IMR-90 (cell line): Measurements from ENCODE around the gene ZFHX3. TPM values are rescaled to one million over a fixed set of nuclear protein-coding genes. Genes with fewer than 3 reads are reported as not detected.

Source experiments
- ATAC-seq: fragments of 200-7000 bp; cut with Tn5 transposase; 2 replicates; pipeline ENCODE4 v1.9.1; 2020; ENCODE audit warnings: low read depth, mild to moderate bottlenecking, moderate library complexity
- BruUV-seq: library from RNA; stranded (reverse); fragments of 400-500 nt; replicated peaks from 2 replicates; lab custom pipeline; 2021; lab: Mats Ljungman, UMichigan
- CTCF ChIA-PET: fragments of 300-600 bp; formaldehyde crosslinking; extraction: SDS; loops from one replicate; lab custom pipeline; 2021; ENCODE audit warnings: antibody characterized with exemption; lab: Yijun Ruan, JAX
- POLR2A ChIA-PET: fragments of 300-600 bp; sonication (Branson Sonifier 250); formaldehyde crosslinking; loops from one replicate; lab custom pipeline; 2022; ENCODE audit warnings: antibody characterized with exemption; ENCODE audit not compliant: unreplicated experiment; lab: Charles Lee
- DNase-seq: peaks from one replicate; pipeline ENCODE4 v3.0.0; 2013
- H2AFZ ChIP-seq: replicated peaks from 2 replicates; pipeline ENCODE3; 2013; ENCODE audit warnings: low read length, mild to moderate bottlenecking; ENCODE audit not compliant: poor library complexity
- H2AK5ac ChIP-seq: 2 replicates; pipeline ENCODE4 v1.6.1; 2013; ENCODE audit warnings: low read depth, low read length, inconsistent platforms
- H2AK9ac ChIP-seq: replicated peaks from 2 replicates; pipeline ENCODE3; 2013; ENCODE audit warnings: mild to moderate bottlenecking, low read depth, low read length, moderate library complexity; ENCODE audit not compliant: poor library complexity
- H2BK120ac ChIP-seq: 2 replicates; pipeline ENCODE4 v1.6.1; 2013; ENCODE audit warnings: low read depth, low read length, inconsistent platforms
- H2BK15ac ChIP-seq: 3 replicates; pipeline ENCODE4 v1.6.1; 2013; ENCODE audit warnings: low read depth, low read length, inconsistent platforms
- H2BK20ac ChIP-seq: 2 replicates; pipeline ENCODE4 v1.6.1; 2013; ENCODE audit warnings: low read depth, mild to moderate bottlenecking, inconsistent platforms, low read length, moderate library complexity
- H2BK5ac ChIP-seq: 2 replicates; pipeline ENCODE4 v1.6.1; 2013; ENCODE audit warnings: mild to moderate bottlenecking, low read depth, low read length, inconsistent platforms; ENCODE audit not compliant: poor library complexity, severe bottlenecking
- H3K14ac ChIP-seq: replicated peaks from 2 replicates; pipeline ENCODE4 v1.6.1; 2013; ENCODE audit warnings: low read depth, low read length, inconsistent platforms
- H3K18ac ChIP-seq: 2 replicates; pipeline ENCODE4 v1.6.1; 2013; ENCODE audit warnings: low read depth, low read length, control low read depth
- H3K23ac ChIP-seq: 2 replicates; pipeline ENCODE4 v1.6.1; 2013; ENCODE audit warnings: low read depth, low read length, inconsistent platforms
- H3K27ac ChIP-seq: 2 replicates; pipeline ENCODE4 v1.5.1; 2013; ENCODE audit warnings: mild to moderate bottlenecking, control low read depth, low read length; ENCODE audit not compliant: insufficient read depth
- H3K27me3 ChIP-seq: 2 replicates; pipeline ENCODE4 v1.6.1; 2013; ENCODE audit warnings: low read length; ENCODE audit not compliant: control insufficient read depth, insufficient read depth
- H3K36me3 ChIP-seq: 2 replicates; pipeline ENCODE4 v1.6.1; 2013; ENCODE audit warnings: low read length, mixed read lengths; ENCODE audit not compliant: control insufficient read depth, insufficient read depth
- H3K4ac ChIP-seq: 2 replicates; pipeline ENCODE4 v1.6.1; 2013; ENCODE audit warnings: low read depth, low read length, inconsistent platforms
- H3K4me1 ChIP-seq: 2 replicates; pipeline ENCODE4 v1.6.1; 2013; ENCODE audit warnings: low read length, mixed read lengths; ENCODE audit not compliant: control insufficient read depth, insufficient read depth
- H3K4me2 ChIP-seq: 2 replicates; pipeline ENCODE4 v1.6.1; 2013; ENCODE audit warnings: low read depth, mild to moderate bottlenecking, control low read depth, low read length, moderate library complexity
- H3K4me3 ChIP-seq: 2 replicates; pipeline ENCODE4 v1.5.1; 2013; ENCODE audit warnings: low read depth, mild to moderate bottlenecking, control low read depth, low read length, moderate library complexity; ENCODE audit not compliant: insufficient read depth
- H3K56ac ChIP-seq: 2 replicates; pipeline ENCODE4 v1.6.1; 2013; ENCODE audit warnings: low read length, inconsistent platforms; ENCODE audit not compliant: insufficient read depth; ENCODE audit errors: extremely low read depth
- H3K79me1 ChIP-seq, 2 experiments: 2 replicates each; pipeline ENCODE4 v1.6.1; 2013; ENCODE audit warnings: low read length in 2 of 2, inconsistent platforms in 1 of 2, low read depth in 1 of 2
- H3K9ac ChIP-seq: 2 replicates; pipeline ENCODE4 v1.6.1; 2013; ENCODE audit warnings: low read depth, low read length, control low read depth
- H3K9me1 ChIP-seq: 2 replicates; pipeline ENCODE4 v1.6.1; 2013; ENCODE audit warnings: low read length, inconsistent platforms; ENCODE audit not compliant: insufficient read depth
- H3K9me3 ChIP-seq: 2 replicates; pipeline ENCODE4 v1.6.1; 2013; ENCODE audit warnings: low read length; ENCODE audit not compliant: control insufficient read depth, insufficient read depth
- H4K20me1 ChIP-seq: 2 replicates; pipeline ENCODE4 v1.6.1; 2013; ENCODE audit warnings: low read length, inconsistent platforms; ENCODE audit not compliant: insufficient read depth
- H4K5ac ChIP-seq: 2 replicates; pipeline ENCODE4 v1.6.1; 2013; ENCODE audit warnings: mild to moderate bottlenecking, low read depth, low read length, control low read depth
- H4K8ac ChIP-seq, 2 experiments: 2 replicates each; pipeline ENCODE4 v1.6.1; 2013; ENCODE audit warnings: low read depth in 2 of 2, low read length in 2 of 2, control low read depth in 1 of 2, inconsistent platforms in 1 of 2
- H4K91ac ChIP-seq: 2 replicates; pipeline ENCODE4 v1.6.1; 2013; ENCODE audit warnings: low read depth, low read length, inconsistent platforms; ENCODE audit not compliant: insufficient read depth
- BHLHE40 ChIP-seq: fragments of 150-350 bp; IDR thresholded peaks from 2 replicates; pipeline ENCODE4 v1.6.1; 2016; ENCODE audit warnings: mild to moderate bottlenecking, low read depth, low read length
- CHD1 ChIP-seq: IDR thresholded peaks from 2 replicates; pipeline ENCODE4 v1.6.1; 2012; ENCODE audit warnings: low read depth, low read length, improper control_type of control experiment
- CTCF ChIP-seq: conservative IDR thresholded peaks from 2 replicates; pipeline ENCODE4 v1.5.1; 2012; ENCODE audit warnings: mild to moderate bottlenecking, low read depth, low read length, improper control_type of control experiment
- ELK1 ChIP-seq: fragments of 150-350 bp; IDR thresholded peaks from 2 replicates; pipeline ENCODE4 v1.6.1; 2016; ENCODE audit warnings: low read depth, mild to moderate bottlenecking, low read length, moderate library complexity, borderline replicate concordance
- MAFK ChIP-seq: IDR thresholded peaks from 2 replicates; pipeline ENCODE4 v1.6.1; 2012; ENCODE audit warnings: low read depth, low read length, improper control_type of control experiment
- MAZ ChIP-seq: IDR thresholded peaks from 2 replicates; pipeline ENCODE4 v1.6.1; 2012; ENCODE audit warnings: low read depth, mild to moderate bottlenecking, low read length, improper control_type of control experiment, moderate library complexity, borderline replicate concordance
- MXI1 ChIP-seq: IDR thresholded peaks from 2 replicates; pipeline ENCODE4 v1.6.1; 2012; ENCODE audit warnings: low read depth, mild to moderate bottlenecking, low read length, moderate library complexity, borderline replicate concordance
- NFE2L2 ChIP-seq: fragments of 150-350 bp; IDR thresholded peaks from 2 replicates; pipeline ENCODE4 v1.6.1; 2016; ENCODE audit warnings: low read depth, mild to moderate bottlenecking, low read length
- POLR2A ChIP-seq: IDR thresholded peaks from 2 replicates; pipeline ENCODE4 v1.6.1; 2012; ENCODE audit warnings: mild to moderate bottlenecking, low read depth, low read length
- RCOR1 ChIP-seq: IDR thresholded peaks from 2 replicates; pipeline ENCODE4 v1.6.1; 2012; ENCODE audit warnings: mild to moderate bottlenecking, low read length, improper control_type of control experiment; ENCODE audit not compliant: insufficient replicate concordance
- RFX5 ChIP-seq: IDR thresholded peaks from 2 replicates; pipeline ENCODE4 v1.8.0; 2012; ENCODE audit warnings: low read depth, mild to moderate bottlenecking, low read length, moderate library complexity
- SMC3 ChIP-seq: fragments of 150-350 bp; IDR thresholded peaks from 2 replicates; pipeline ENCODE4 v1.6.1; 2016; ENCODE audit warnings: low read depth, mild to moderate bottlenecking, antibody characterized with exemption, low read length, moderate library complexity
- USF2 ChIP-seq: fragments of 150-350 bp; IDR thresholded peaks from 2 replicates; pipeline ENCODE4 v1.6.1; 2017; ENCODE audit warnings: mild to moderate bottlenecking, antibody characterized with exemption, low read length, low read depth
- WGBS, 2 experiments: methylation state at CpG; one replicate each; pipeline versions ENCODE4 v1.1.5 to v1.1.7; 2013; ENCODE audit warnings: missing lambda C conversion rate in 2 of 2; ENCODE audit not compliant: insufficient read length in 1 of 2; ENCODE audit errors: extremely low coverage in 2 of 2; 5-methylcytosine and 5-hydroxymethylcytosine counted together
- dilution Hi-C: fragments of 300-500 bp; cut with HindIII; formaldehyde crosslinking; loops from one replicate; pipeline ENCODE4 v1.14.3; 2018; ENCODE audit warnings: low sequenced_read_pairs; ENCODE audit not compliant: unreplicated experiment
- in situ Hi-C: fragments of 300-500 bp; cut with MboI; formaldehyde crosslinking; loops from 3 replicates; pipeline ENCODE4 v1.14.3; 2019; ENCODE audit warnings: low sequenced_read_pairs, inconsistent platforms, mixed read lengths
- intact Hi-C: fragments of 100-400 bp; cut with micrococcal nuclease; formaldehyde crosslinking; loops from 2 replicates; pipeline ENCODE4 v1.10.0; 2022
- polyA plus RNA-seq, 3 experiments: library from polyadenylated mRNA; depleted of rRNA; stranded (reverse); fragments of >200 nt; gene quantifications; 2 replicates each; pipeline ENCODE4 v1.2.3, GENCODE V29; 2012; ENCODE audit warnings: low replicate concordance in 1 of 3
- total RNA-seq: library from RNA; depleted of rRNA; stranded (reverse); fragments of >200 nt; gene quantifications from 2 replicates; pipeline ENCODE4 v1.2.3, GENCODE V29; 2012

The ZFHX3 gene
- total and polyA plus RNA-seq, 2 of the 4 experiments (the other 2 are of a cell fraction), result 1.4 to 1.7 TPM

- H3K18ac ChIP-seq, result no peak overlapping the region
- ChIA-PET POLR2A (no interaction called here), CTCF (interaction anchor here (0.6 kb wide), 1 partner anchor 278 kb away, joined by 3 read pairs; no protein-coding TSS in a partner anchor)
- H2BK20ac ChIP-seq, result no peak overlapping the region
- H3K9me3 ChIP-seq, result no peaks in the 10 kb centered on the region
- H4K91ac ChIP-seq, result no peak overlapping the region
- H3K79me1 ChIP-seq, result peaks cover 13 to 52% of the 10 kb centered on the region in 2 experiments
- H3K36me3 ChIP-seq, result peaks cover 3% of the 10 kb centered on the region
- WGBS, 2 experiments, result 33% methylated on average over 2 of the region's 18 CpGs; no CpG with 5 or more reads in 1 of the 2 experiments
- peak overlapping the region; percentile 63; the same call in 1 of the 2 replicates for H3K4me2 ChIP-seq
- no peaks in the 10 kb centered on the region for H3K27me3 ChIP-seq
- no peak overlapping the region for H2BK15ac ChIP-seq
- DNase-seq (peak; percentile 51), ATAC-seq (peak; percentile 53)
- no TSS peak for BruUV-seq
- H3K4me1 ChIP-seq, result peaks cover 4% of the 10 kb centered on the region
- no peak overlapping the region for H3K9ac ChIP-seq
- H2BK5ac ChIP-seq, result no peak overlapping the region
- peaks cover 8% of the 10 kb centered on the region; the same call in 1 of the 2 replicates for H4K20me1 ChIP-seq
- no peak overlapping the region for H4K5ac ChIP-seq
- no peak overlapping the region for H3K4me3 ChIP-seq
- H2BK120ac ChIP-seq, result no peak overlapping the region; the same call in 1 of the 2 replicates
- H3K56ac ChIP-seq, result no peak overlapping the region
- no peak overlapping the region for H2AK5ac ChIP-seq
- H4K8ac ChIP-seq, result peak overlapping the region in 1 of 2 experiments; percentile 33; a peak in 1 of 4 replicates
- H2AFZ ChIP-seq, result no peak overlapping the region
- no peak overlapping the region; the same call in 1 of the 2 replicates for H3K14ac ChIP-seq
- no peak overlapping the region for H3K27ac ChIP-seq
- H3K4ac ChIP-seq, result peak overlapping the region; percentile 52
- no peak overlapping the region for H2AK9ac ChIP-seq
- dilution Hi-C loops (no loop called here), intact Hi-C loops (no loop called here), in situ Hi-C loops (no loop called here)
- H3K23ac ChIP-seq, result peak overlapping the region; percentile 60; the same call in 1 of the 2 replicates
- peaks cover 3% of the 10 kb centered on the region; the same call in 1 of the 2 replicates for H3K9me1 ChIP-seq
- TF ChIP-seq MAZ (no peak), RCOR1 (no peak), POLR2A (no peak), BHLHE40 (no peak), RFX5 (no peak), MAFK (no peak), NFE2L2 (no peak), CHD1 (no peak), SMC3 (no peak), CTCF (no peak), MXI1 (no peak), USF2 (no peak), ELK1 (no peak)
These were observed 153.4 kb downstream of the ZFHX3 start for GRCh38 chr16:72894293-72895151.
